H1 (cell line): ENCODE data around the gene TMEM252. TPM values are rescaled to one million over a fixed set of nuclear protein-coding genes. Genes with fewer than 3 reads are reported as not detected.

Experiments used
- polyA plus RNA-seq, 7 experiments: library from polyadenylated mRNA; depleted of rRNA in 3 of 7; stranded (reverse) in 5 of 7; unstranded in 2 of 7; fragments of >200 nt in 5 of 7; fragments of 200-250 nt in 2 of 7; gene quantifications; 1 replicate in 5 of 7; 2 replicates in 1 of 7; 4 replicates in 1 of 7; pipeline versions ENCODE4 v1.2.1 to v1.2.3, GENCODE V29; 2011 to 2013; ENCODE audit warnings: missing spikeins in 2 of 7, mixed read lengths in 2 of 7
- total RNA-seq: library from RNA; stranded (reverse); fragmentation: NEBNext Ultra II Directional; extraction: Animal tissue kit (Norgen Biotek cat#: 25700); gene quantifications from 2 replicates; pipeline ENCODE4 v1.2.1, GENCODE V29; 2021
- TF ChIP-seq, protein P1 (sequence below), 3 experiments: IDR thresholded peaks; 1 replicate in 2 of 3; 2 replicates in 1 of 3; pipeline versions ENCODE4 v1.5.1 to v1.6.1; 2011; ENCODE audit warnings: low read length in 3 of 3, mild to moderate bottlenecking in 3 of 3, inconsistent platforms in 2 of 3, low read depth in 1 of 3, moderate library complexity in 1 of 3; ENCODE audit not compliant: insufficient read depth in 1 of 3; ENCODE audit errors: control extremely low read depth in 1 of 3

The TMEM252 gene
- total and polyA plus RNA-seq, 2 of the 8 experiments (the other 6 are each of a cell fraction or from before 2014, with no cell fraction given) = not detected

DNA sequence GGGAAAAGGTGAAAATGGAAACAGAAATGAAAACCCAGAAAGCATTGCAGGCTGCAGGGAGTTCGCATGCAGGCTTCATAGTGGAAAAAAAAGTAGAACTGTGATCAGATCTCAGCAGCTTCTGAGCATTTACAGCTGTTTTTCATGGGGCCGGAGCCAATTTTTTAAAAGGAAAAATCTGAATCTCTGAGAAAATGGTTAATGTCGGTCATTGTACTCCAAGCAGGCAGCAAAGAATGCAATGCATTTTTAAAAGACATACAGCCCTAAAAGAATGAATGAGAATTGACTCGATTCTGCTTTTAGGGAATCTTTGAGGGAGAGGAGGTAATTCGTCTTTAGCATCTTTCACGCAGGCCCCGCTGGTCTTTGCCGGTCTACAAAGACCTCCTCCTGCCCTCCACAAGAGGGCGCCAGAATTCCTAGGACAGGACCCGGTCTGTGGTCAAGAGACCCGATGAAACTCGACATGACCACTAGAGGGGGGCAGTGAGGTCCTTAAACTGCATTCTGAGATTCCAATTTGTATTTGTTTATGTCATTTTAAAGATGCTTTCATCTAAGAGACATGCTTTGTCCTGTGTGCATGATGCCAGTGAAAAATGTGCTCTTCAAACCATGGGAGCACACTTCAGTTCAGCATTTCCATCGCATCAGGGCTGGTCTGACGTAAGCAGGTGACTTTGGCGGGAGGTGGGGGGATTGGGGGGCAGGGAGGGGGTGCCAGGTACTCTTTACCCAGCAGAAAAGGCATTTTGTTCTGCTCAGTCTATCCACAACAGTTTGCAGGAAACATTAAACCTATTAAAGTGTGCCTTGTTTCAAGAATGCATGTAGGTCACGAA lies 43.7 kb upstream of the TMEM252 start (continued):
- TF ChIP-seq, protein P1, sequence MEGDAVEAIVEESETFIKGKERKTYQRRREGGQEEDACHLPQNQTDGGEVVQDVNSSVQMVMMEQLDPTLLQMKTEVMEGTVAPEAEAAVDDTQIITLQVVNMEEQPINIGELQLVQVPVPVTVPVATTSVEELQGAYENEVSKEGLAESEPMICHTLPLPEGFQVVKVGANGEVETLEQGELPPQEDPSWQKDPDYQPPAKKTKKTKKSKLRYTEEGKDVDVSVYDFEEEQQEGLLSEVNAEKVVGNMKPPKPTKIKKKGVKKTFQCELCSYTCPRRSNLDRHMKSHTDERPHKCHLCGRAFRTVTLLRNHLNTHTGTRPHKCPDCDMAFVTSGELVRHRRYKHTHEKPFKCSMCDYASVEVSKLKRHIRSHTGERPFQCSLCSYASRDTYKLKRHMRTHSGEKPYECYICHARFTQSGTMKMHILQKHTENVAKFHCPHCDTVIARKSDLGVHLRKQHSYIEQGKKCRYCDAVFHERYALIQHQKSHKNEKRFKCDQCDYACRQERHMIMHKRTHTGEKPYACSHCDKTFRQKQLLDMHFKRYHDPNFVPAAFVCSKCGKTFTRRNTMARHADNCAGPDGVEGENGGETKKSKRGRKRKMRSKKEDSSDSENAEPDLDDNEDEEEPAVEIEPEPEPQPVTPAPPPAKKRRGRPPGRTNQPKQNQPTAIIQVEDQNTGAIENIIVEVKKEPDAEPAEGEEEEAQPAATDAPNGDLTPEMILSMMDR (IDR thresholded peaks at IDR 0.05; ENCODE audit: control extremely low read depth in 1 of 3, insufficient read depth in 1 of 3, low read depth in 1 of 3, low read length in 3 of 3) = peak; percentile 96 to 100 (median 100)
